HG02840 (cell line): ENCODE results near the gene GPR141.
A peak's percentile ranks its signal among the peaks of the same experiment; 100 is the strongest.
"Not testable (repeated sequence)": the region's sequence is repeated elsewhere in the genome, so short reads cannot be mapped to it uniquely, and the experiment has no call there.

Experiments
- ATAC-seq: cut with Tn5 transposase; IDR thresholded peaks from one replicate; pipeline ENCODE4 v1.9.1; 2021; ENCODE audit warnings: mild to moderate bottlenecking, moderate library complexity, moderate number of reproducible peaks; ENCODE audit not compliant: unreplicated experiment, low FRiP score

The GPR141 gene

GRCh38 chr7:37684927-37685326 is 1.4 kb downstream of the GPR141 start:
- no peak for ATAC-seq

- no peak for ATAC-seq
Measured at GRCh38 chr7:37686556-37687345, 3.2 kb downstream of the GPR141 start.

GRCh38 chr7:37690206-37690605 is 6.6 kb downstream of the GPR141 start:
- no peak for ATAC-seq

GRCh38 chr7:37694208-37695094 is 10.9 kb downstream of the GPR141 start:
- no peak for ATAC-seq

GRCh38 chr7:37698276-37698675 is 14.7 kb downstream of the GPR141 start:
- ATAC-seq: no peak

- ATAC-seq: no peak
Measured at GRCh38 chr7:37698782-37699181, 15.2 kb downstream of the GPR141 start.

- ATAC-seq: no peak
Measured at GRCh38 chr7:37701769-37702168, 18.2 kb downstream of the GPR141 start.

GRCh38 chr7:37703361-37703760 is 19.8 kb downstream of the GPR141 start:
- ATAC-seq: no peak

GRCh38 chr7:37704328-37704833 is 20.8 kb downstream of the GPR141 start:
- not testable (repeated sequence) for ATAC-seq

GRCh38 chr7:37705976-37706375 is 22.4 kb downstream of the GPR141 start:
- ATAC-seq: no peak

- ATAC-seq: no peak
Measured at GRCh38 chr7:37706804-37707203, 23.2 kb downstream of the GPR141 start.

- ATAC-seq: no peak
Measured at GRCh38 chr7:37707754-37708485, 24.4 kb downstream of the GPR141 start.

- peak; percentile 90 for ATAC-seq
Measured at GRCh38 chr7:37709631-37710509, 26.3 kb downstream of the GPR141 start.

- no peak for ATAC-seq
Measured at GRCh38 chr7:37713613-37714012, 30.0 kb downstream of the GPR141 start.

- no peak for ATAC-seq
Measured at GRCh38 chr7:37714606-37715005, 31.0 kb downstream of the GPR141 start.

- ATAC-seq: no peak
Measured at GRCh38 chr7:37718585-37718984, 35.0 kb downstream of the GPR141 start.

- peak; percentile 79 for ATAC-seq
Measured at GRCh38 chr7:37719077-37719476, 35.5 kb downstream of the GPR141 start.

- no peak for ATAC-seq
Measured at GRCh38 chr7:37724732-37725131, 41.2 kb downstream of the GPR141 start.

GRCh38 chr7:37726016-37726415 is 42.5 kb downstream of the GPR141 start:
- ATAC-seq: no peak

GRCh38 chr7:37728747-37729146 is 45.2 kb downstream of the GPR141 start:
- ATAC-seq: no peak
